VCaP (cell line): ENCODE results near the gene HSH2D.

Source experiments
- H3K27ac ChIP-seq: fragments of 450-650 bp; 2 replicates; pipeline ENCODE4 v1.5.1; 2017
- CTCF ChIP-seq: fragments of 450-650 bp; conservative IDR thresholded peaks from 2 replicates; pipeline ENCODE4 v1.5.1; 2017; ENCODE audit warnings: mild to moderate bottlenecking, moderate library complexity

Gene HSH2D

GRCh38 chr19:16200038-16201010 is 56.8 kb downstream of the HSH2D start:
- TF ChIP-seq CTCF = no peak
- peak overlapping the region; percentile 5; the same call in 1 of the 2 replicates for H3K27ac ChIP-seq

DNA sequence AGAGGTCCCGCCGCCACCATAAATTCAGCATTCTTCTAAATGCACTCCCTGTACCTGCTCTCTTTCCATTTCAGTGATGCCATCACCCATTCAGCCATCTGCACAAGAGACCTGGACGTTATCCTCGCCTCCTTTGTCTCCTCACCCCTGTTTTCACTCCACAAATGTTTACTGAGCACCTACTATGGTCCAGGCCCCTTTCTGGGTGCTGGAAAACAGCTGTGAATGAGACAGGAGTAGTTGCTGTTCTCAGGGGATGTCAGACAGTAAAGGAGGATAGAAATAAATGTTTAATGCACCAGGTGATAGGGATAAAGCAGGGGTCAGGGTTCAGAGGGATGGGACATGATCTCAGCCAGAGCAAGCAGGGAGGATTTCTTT is 57.5 kb downstream of the HSH2D start:
- peak overlapping the region; percentile 5; the same call in 1 of the 2 replicates for H3K27ac ChIP-seq

GRCh38 chr19:16202320-16203255 is 59.1 kb downstream of the HSH2D start:
- TF ChIP-seq CTCF = no peak
- peak overlapping the region; percentile 70 for H3K27ac ChIP-seq

More for the DNA sequence above, 57.5 kb downstream of the HSH2D start:
- TF ChIP-seq CTCF = no peak

GRCh38 chr19:16203256-16204004 is 59.9 kb downstream of the HSH2D start:
- TF ChIP-seq CTCF = no peak
- peak overlapping the region; percentile 70 for H3K27ac ChIP-seq

- TF ChIP-seq CTCF = no peak
- peak overlapping the region; percentile 70 for H3K27ac ChIP-seq
These were observed 60.5 kb downstream of the HSH2D start for GRCh38 chr19:16204005-16204294.

- H3K27ac ChIP-seq = peak overlapping the region; percentile 27; the same call in 1 of the 2 replicates
- no peak for TF ChIP-seq CTCF
These were observed 61.9 kb downstream of the HSH2D start for GRCh38 chr19:16205205-16206045.
